BLaER1 (cell line): Measurements from ENCODE around the gene SLC66A2.
A peak's percentile ranks its signal among the peaks of the same experiment; 100 is the strongest.
"Not testable (repeated sequence)": the region's sequence is repeated elsewhere in the genome, so short reads cannot be mapped to it uniquely, and the experiment has no call there.

Source experiments
- H3K27ac ChIP-seq: shearing (Covaris generic); formaldehyde crosslinking; 2 replicates; pipeline ENCODE4 v1.8.1; 2022
- H3K27me3 ChIP-seq: shearing (Covaris generic); formaldehyde crosslinking; 2 replicates; pipeline ENCODE4 v1.8.1; 2022
- H3K36me3 ChIP-seq: shearing (Covaris generic); formaldehyde crosslinking; 2 replicates; pipeline ENCODE4 v1.8.1; 2022
- H3K4me1 ChIP-seq: shearing (Covaris generic); formaldehyde crosslinking; 2 replicates; pipeline ENCODE4 v1.8.1; 2022
- H3K4me2 ChIP-seq: shearing (Covaris generic); formaldehyde crosslinking; 2 replicates; pipeline ENCODE4 v1.8.1; 2022
- H3K4me3 ChIP-seq: shearing (Covaris generic); formaldehyde crosslinking; 2 replicates; pipeline ENCODE4 v1.8.1; 2022
- H3K9ac ChIP-seq: shearing (Covaris generic); formaldehyde crosslinking; 2 replicates; pipeline ENCODE4 v1.8.1; 2022
- H3K9me3 ChIP-seq: shearing (Covaris generic); formaldehyde crosslinking; 2 replicates; pipeline ENCODE4 v1.8.1; 2022
- H4K20me1 ChIP-seq: shearing (Covaris generic); formaldehyde crosslinking; 2 replicates; pipeline ENCODE4 v1.8.1; 2022
- Cebpa-rat ChIP-seq: shearing (Covaris generic); IDR thresholded peaks from 2 replicates; pipeline ENCODE4 v1.8.1; 2022

The SLC66A2 gene

DNA sequence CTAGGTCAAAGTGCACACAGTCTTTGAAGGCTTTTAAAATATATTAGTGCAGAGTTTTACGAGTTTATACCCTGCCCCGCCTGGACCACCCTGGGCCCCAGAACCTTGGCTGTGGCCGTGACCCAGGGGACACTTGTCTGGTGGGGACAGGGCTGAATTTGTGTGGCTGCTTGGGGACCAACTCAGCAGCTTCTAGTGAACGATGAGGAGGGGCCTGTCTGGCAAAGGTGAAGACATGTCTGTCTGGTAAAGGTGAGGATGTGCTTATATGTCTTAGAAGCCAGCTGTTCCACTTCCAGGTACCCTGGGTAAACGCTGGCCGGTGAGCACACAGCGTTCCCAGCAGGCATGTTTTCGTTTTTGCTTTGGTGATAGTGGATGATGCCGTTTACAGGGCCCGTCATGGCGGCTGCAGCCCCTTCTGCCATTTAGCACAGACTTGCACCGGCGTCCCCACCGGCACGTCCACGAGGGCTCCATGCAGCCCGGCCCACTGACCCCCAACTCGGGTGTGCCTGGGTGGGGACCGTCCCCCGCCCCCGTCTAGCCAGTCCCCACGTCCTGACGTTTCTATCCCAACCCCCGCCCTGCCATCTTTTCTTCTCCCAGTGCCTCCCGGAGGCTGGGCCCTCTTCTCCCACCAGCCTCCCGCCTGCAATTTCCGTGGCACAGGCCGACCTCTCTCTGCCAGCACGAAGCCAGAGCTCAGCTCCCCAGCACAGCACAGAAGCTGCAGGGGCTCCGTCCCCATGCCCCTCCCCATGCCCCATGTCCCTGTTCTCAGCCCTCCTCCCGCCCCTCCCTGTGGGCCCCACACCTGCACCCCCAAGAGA, 67.8 kb downstream of the SLC66A2 start:
- TF ChIP-seq Cebpa-rat = no peak
- no peaks in the 10 kb centered on the region for H3K36me3 ChIP-seq
- no peaks in the 10 kb centered on the region for H3K27me3 ChIP-seq
- no peak overlapping the region for H3K27ac ChIP-seq
- H3K4me2 ChIP-seq = peak overlapping the region; percentile 76; the same call in 1 of the 2 replicates
- H3K9ac ChIP-seq = no peak overlapping the region
- H3K4me3 ChIP-seq = no peak overlapping the region
- H3K4me1 ChIP-seq = peaks cover 18% of the 10 kb centered on the region
- H4K20me1 ChIP-seq = no peaks in the 10 kb centered on the region
- peaks cover 17% of the 10 kb centered on the region for H3K9me3 ChIP-seq

DNA sequence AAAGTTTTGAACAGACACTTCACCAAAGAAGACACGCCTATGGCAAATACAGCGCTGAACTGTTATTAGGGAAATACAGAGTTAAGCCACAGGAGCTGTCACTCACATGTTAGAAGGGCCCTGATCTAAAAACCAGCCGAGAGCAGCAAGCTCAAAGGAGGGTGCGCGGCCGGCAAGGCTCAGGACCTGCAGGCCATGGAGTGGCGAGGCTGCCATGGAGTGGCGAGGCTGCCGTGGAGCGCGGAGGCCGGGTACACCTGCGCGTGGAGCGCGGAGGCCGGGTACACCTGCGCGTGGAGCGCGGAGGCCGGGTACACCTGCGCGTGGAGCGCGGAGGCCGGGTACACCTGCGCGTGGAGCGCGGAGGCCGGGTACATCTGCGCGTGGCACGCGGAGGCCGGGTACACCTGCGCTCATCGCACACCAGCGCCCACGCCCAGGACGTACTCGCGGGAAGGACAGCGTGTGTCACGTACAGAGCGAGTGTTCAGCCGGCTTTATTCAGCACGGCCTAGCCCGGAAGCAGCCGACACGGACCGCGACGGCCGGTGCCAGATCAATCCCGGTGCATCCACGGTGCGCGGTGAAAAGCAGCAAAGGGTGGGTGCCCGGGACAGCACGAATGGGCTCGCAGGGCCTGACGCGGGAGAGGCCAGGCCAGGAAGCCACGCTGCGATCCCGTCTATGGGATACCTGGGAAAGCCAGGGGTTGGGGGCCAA, 68.8 kb downstream of the SLC66A2 start:
- Histone ChIP-seq H4K20me1 (no peaks in the 10 kb centered on the region), H3K4me3 (no peak overlapping the region), H3K4me1 (peaks cover 18% of the 10 kb centered on the region), H3K27me3 (no peaks in the 10 kb centered on the region), H3K4me2 (no peak overlapping the region), H3K27ac (no peak overlapping the region), H3K9ac (no peak overlapping the region), H3K36me3 (no peaks in the 10 kb centered on the region), H3K9me3 (peaks cover 7% of the 10 kb centered on the region; the same call in 1 of the 2 replicates)
- no peak for TF ChIP-seq Cebpa-rat

DNA sequence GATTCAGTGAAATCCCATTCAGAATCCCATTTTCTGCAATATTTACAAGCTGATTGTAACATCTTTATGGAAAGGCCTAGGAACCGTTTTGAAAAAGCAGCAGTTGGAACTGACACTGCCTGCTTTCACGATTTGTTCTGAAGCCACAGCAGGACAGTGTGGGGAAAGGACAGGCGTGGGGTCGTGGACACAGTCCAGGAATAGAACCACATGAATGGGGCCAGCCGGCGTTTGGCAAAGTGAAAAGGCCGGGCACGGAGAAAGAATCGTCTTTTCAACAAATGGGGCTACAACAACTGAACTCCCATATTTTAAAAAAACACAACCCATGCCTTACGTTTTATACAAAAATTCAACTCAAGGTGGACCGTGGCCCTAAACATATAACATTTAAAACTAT, 69.8 kb downstream of the SLC66A2 start:
- 0 out of 2 replicates have a peak, but pooled peaks cover 3% of the 10 kb centered on the region for H3K9me3 ChIP-seq
- peaks cover 18% of the 10 kb centered on the region for H3K4me1 ChIP-seq
- TF ChIP-seq Cebpa-rat = no peak
- H3K36me3 ChIP-seq = no peaks in the 10 kb centered on the region
- H3K4me2 ChIP-seq = no peak overlapping the region
- no peak overlapping the region for H3K4me3 ChIP-seq
- H3K27me3 ChIP-seq = no peaks in the 10 kb centered on the region
- H4K20me1 ChIP-seq = no peaks in the 10 kb centered on the region
- no peak overlapping the region for H3K9ac ChIP-seq
- no peak overlapping the region for H3K27ac ChIP-seq

GRCh38 chr18:79879566-79879965, 71.9 kb downstream of the SLC66A2 start:
- Histone ChIP-seq H3K9me3 (0 out of 2 replicates have a peak, but pooled peaks cover 3% of the 10 kb centered on the region), H3K36me3 (no peaks in the 10 kb centered on the region), H3K4me1 (peaks cover 7% of the 10 kb centered on the region), H3K9ac (no peak overlapping the region), H3K27ac (no peak overlapping the region), H4K20me1 (no peaks in the 10 kb centered on the region), H3K27me3 (no peaks in the 10 kb centered on the region), H3K4me3 (no peak overlapping the region), H3K4me2 (no peak overlapping the region)
- no peak for TF ChIP-seq Cebpa-rat

- Histone ChIP-seq H3K4me3 (no peak overlapping the region), H4K20me1 (no peaks in the 10 kb centered on the region), H3K27ac (no peak overlapping the region), H3K4me1 (no peaks in the 10 kb centered on the region; the same call in 1 of the 2 replicates), H3K4me2 (no peak overlapping the region), H3K9me3 (0 out of 2 replicates have a peak, but pooled peaks cover 3% of the 10 kb centered on the region), H3K27me3 (no peaks in the 10 kb centered on the region), H3K9ac (no peak overlapping the region), H3K36me3 (no peaks in the 10 kb centered on the region)
- TF ChIP-seq Cebpa-rat = no peak
Measured at GRCh38 chr18:79878741-79879378, 72.6 kb downstream of the SLC66A2 start.

DNA sequence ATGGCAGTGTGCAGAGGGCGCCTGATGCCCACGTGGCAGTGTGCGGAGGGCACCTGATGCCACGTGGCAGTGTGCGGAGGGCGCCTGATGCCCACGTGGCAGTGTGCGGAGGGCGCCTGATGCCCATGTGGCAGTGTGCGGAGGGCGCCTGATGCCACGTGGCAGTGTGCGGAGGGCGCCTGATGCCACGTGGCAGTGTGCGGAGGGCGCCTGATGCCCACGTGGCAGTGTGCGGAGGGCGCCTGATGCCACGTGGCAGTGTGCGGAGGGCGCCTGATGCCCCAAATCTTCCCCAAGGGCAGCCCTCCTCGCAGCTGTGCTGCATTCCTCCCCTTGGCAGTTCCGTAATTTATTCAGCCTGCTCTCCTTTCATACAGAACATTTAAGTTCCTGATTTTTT, 73.2 kb downstream of the SLC66A2 start:
- not testable (repeated sequence) for H3K27ac ChIP-seq, H3K36me3 ChIP-seq, H3K9me3 ChIP-seq, H3K9ac ChIP-seq, H4K20me1 ChIP-seq, H3K4me2 ChIP-seq, H3K4me1 ChIP-seq, H3K4me3 ChIP-seq, H3K27me3 ChIP-seq

GRCh38 chr18:79877163-79878091, 74.0 kb downstream of the SLC66A2 start:
- Histone ChIP-seq H3K4me3 (no peak overlapping the region), H3K27me3 (no peaks in the 10 kb centered on the region), H3K4me2 (no peak overlapping the region), H3K9me3 (0 out of 2 replicates have a peak, but pooled peaks cover 3% of the 10 kb centered on the region), H3K27ac (no peak overlapping the region), H3K9ac (no peak overlapping the region), H3K36me3 (no peaks in the 10 kb centered on the region), H3K4me1 (peaks cover 7% of the 10 kb centered on the region; the same call in 1 of the 2 replicates), H4K20me1 (no peaks in the 10 kb centered on the region)
- TF ChIP-seq Cebpa-rat = no peak

DNA sequence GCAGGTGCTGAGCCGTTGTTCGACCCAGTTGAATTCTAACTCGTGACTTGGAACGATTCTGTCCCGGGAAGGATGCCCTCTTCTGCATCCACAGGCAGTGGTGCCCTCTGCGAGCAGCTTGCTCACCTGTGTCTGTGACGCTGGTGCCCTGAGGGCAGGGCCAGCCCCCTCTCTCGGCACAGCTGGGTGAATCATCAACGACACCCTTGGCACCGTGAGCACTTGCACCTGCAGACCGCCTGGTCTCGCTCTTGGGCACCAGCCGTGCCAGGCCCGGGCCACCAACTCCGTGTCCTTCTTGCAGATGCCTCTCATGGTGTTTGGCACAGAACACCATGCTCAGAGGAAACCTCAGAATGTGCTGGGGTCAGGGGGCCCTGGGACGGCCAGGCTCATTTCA, 75.0 kb downstream of the SLC66A2 start:
- H3K4me1 ChIP-seq = peaks cover 9% of the 10 kb centered on the region; the same call in 1 of the 2 replicates
- no peak overlapping the region for H3K4me2 ChIP-seq
- no peak overlapping the region for H3K9ac ChIP-seq
- H4K20me1 ChIP-seq = no peaks in the 10 kb centered on the region
- no peak overlapping the region for H3K27ac ChIP-seq
- H3K27me3 ChIP-seq = no peaks in the 10 kb centered on the region
- no peaks in the 10 kb centered on the region for H3K36me3 ChIP-seq
- 0 out of 2 replicates have a peak, but pooled peaks cover 3% of the 10 kb centered on the region for H3K9me3 ChIP-seq
- H3K4me3 ChIP-seq = no peak overlapping the region
- no peak for TF ChIP-seq Cebpa-rat

- Histone ChIP-seq H3K4me1 (peaks cover 9% of the 10 kb centered on the region; the same call in 1 of the 2 replicates), H3K27ac (no peak overlapping the region), H3K9ac (no peak overlapping the region), H3K4me3 (no peak overlapping the region), H3K9me3 (0 out of 2 replicates have a peak, but pooled peaks cover 3% of the 10 kb centered on the region), H3K27me3 (no peaks in the 10 kb centered on the region), H3K4me2 (no peak overlapping the region), H4K20me1 (no peaks in the 10 kb centered on the region), H3K36me3 (no peaks in the 10 kb centered on the region)
- no peak for TF ChIP-seq Cebpa-rat
Measured at GRCh38 chr18:79875931-79876461, 75.5 kb downstream of the SLC66A2 start.
